SH-SY5Y (cell line): Measurements from ENCODE around the gene CEBPG.

Source experiments
- GATA2 ChIP-seq: IDR thresholded peaks from 2 replicates; pipeline ENCODE4 v1.6.1; 2011; ENCODE audit warnings: mild to moderate bottlenecking, low read depth, low read length
- GATA3 ChIP-seq: IDR thresholded peaks from 2 replicates; pipeline ENCODE4 v1.6.1; 2011; ENCODE audit warnings: low read depth, mild to moderate bottlenecking, low read length, moderate library complexity

Gene CEBPG

DNA sequence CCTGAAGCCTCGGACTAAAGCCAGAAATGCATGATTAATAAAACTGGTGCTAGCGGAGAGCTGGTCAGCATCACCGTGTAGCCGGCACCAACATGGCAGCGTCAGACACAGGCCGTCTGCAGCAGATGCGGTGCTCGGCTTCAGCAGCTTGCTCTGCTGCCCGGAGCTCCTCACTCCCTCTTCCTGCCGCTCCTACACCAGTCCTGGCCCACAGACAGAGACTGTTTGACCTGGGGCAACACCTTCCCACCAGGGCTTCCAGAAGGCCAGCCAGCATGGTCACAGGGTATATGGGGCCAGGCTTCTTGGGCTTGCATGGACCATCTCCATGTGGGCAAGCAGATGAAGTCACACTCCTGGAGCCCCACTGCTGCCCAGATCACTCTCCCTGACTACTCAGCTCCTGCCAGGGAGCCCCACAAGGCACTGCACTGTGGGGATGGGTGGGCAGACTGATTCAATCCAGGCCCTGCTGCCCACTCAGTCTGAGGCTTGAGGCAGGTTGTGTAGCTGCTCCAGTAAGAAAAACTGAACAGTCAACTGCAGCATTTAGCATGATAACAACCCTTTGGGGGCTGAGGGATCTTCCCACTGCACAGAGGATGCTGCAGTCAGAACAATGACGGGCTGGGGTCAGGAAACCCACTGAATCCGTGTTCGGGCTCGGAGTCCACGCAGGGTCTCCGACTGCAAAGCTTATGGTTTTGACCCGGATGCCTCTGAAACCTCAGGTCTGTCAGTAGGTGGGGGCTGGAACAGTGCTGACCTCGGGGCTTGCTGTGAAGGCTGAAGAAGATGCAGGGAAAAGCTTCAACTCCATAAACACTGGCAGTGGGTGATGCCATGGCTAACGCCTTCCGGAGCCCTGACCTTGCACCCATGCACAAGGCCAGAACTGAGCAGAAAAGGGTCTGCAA, 45.6 kb downstream of the CEBPG start:
- TF ChIP-seq GATA2, result no peak

DNA sequence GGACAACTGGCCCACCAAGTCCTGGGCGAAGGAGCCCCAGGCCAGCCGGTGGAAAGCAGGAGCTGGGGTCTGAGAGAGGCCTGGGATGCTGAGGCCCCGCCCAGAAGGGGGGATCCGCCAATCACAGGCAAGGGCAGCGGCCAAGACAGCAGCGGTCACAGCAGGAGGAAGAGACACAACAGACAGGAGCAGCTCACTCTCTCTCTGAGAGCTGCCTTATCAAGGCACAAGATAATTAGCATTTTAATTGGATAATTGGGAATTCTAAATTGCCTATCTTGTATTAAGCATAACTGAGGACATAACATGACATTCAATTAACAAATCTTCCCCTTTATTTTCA, 46.2 kb downstream of the CEBPG start:
- TF ChIP-seq GATA2, result no peak
- no peak for TF ChIP-seq GATA3

DNA sequence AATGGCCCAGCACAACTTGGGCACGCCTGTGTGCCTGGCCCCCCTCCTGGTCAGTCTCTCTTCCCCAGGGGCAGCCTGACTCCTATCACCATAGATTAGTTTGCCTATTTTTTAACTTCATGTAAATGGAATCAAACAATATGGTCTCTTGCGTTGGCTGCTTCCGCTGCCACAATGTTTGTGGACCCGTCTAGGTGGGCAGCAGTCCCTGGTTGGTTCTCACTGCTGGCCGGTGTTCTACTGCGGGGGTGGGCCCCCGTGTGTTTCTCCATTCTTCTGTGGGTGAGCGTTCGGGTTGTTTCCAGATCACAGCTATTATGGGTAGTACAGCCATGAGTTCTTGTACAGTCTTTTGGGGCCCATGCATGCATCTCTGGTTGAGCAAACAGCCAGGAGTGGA, 47.3 kb downstream of the CEBPG start:
- TF ChIP-seq GATA2 (no peak), GATA3 (no peak)

DNA sequence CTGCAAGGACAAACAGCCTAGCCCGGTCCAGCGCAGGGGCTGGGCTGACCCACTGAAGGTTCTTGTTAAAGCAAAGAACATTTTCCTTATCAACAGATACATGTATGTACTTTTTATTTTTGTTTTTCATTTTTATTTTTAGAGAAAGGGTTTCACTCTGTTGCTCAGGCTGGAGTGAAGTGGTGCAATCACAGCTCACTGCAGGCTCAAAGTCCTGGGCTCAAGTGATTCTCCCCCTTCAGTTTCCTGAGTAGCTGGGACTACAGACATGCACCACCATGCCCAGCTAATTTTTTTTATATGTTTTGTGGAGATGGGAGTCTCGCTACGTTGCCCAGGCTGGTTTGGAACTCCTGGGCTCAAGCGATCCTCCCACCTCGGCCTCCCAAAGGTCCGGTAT, 47.9 kb downstream of the CEBPG start:
- TF ChIP-seq GATA3 (no peak), GATA2 (no peak)

DNA sequence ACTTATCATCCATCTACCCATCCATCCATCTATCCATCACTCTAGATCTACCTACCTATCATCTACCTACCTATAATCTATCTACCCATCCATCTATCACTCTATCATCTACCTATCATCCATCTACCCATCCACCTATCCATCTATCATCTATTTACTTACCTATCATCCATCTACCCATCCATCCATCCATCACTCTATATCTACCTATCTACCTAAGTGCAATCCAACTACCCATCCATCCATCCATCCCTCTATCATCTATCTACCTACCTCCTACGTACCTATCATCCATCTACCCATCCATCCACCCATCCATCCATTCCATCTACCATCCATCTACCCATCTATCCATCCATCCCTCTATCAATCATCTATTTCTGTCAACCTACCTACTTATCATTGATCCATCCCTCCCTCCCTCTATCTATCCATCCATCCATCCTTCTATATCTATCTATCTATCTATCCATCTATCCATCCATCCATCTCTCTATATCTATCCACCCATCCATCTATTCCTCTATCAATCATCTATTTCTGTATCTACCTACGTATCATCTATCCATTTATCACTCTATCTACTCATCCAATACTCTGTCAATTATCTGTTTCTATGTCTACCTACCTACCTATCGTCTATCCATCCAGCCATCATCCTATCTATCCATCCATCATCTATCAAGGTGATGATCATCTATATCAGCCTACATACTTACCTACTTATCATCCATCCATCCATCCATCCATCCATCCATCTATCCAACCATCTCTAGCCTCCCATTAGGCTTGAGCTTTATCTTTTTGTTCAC, 49.1 kb downstream of the CEBPG start:
- TF ChIP-seq GATA3, result no peak
- no peak for TF ChIP-seq GATA2

DNA sequence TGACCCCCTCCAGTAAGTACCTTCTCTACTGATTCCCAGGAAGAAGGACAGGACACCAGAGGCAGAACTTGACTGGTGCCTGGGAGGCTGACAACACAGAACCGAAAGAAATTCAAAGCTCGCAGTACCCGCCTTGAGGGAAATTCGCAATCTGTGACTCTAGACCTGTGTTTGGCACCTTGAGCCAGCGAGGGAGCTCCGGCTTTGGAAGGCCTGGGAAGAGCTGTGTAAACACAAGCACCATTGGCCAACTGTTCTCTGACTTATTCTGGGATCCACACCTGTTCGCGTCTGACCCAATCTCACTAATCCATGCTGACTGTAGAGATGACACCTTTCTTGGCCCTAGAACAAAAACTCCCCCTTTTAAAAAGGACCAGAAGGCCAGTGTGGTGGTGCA, 50.7 kb downstream of the CEBPG start:
- TF ChIP-seq GATA3 (no peak), GATA2 (no peak)

DNA sequence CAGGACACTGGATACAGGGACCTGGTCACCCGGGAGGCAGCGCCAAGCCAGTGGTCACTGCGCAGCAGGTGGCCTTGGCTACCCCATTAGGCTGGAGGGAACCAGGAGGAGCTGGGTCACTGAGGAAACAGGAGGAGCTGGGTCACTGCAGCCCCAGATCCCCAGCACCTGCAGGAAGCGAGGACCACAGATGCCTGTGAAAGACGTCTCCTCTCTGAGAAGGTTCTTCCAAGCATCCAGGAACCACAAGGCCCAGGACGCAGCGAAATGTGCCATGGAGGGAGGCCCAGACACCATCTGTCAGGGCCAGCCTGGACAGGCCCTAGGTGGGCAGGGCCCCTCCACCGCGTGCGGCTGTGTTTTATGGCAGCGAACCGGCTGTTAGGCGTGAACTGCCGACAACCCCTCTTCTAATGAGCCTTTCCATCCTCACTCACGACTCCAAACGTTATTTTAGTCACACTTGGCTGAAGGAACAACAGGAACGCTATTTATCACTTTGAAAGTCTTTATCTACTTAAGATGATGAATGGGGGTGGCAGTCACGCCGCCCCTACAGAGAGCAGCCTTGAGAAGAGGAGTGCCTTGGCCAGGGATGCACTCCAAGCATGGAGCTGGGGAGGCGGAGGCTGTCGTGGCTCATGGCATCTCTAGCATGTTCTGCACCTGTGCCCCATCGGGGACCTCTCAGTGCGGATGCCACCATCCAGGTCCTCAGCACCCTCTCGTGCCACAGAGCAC, 53.3 kb downstream of the CEBPG start:
- TF ChIP-seq GATA2, result no peak
- no peak for TF ChIP-seq GATA3

DNA sequence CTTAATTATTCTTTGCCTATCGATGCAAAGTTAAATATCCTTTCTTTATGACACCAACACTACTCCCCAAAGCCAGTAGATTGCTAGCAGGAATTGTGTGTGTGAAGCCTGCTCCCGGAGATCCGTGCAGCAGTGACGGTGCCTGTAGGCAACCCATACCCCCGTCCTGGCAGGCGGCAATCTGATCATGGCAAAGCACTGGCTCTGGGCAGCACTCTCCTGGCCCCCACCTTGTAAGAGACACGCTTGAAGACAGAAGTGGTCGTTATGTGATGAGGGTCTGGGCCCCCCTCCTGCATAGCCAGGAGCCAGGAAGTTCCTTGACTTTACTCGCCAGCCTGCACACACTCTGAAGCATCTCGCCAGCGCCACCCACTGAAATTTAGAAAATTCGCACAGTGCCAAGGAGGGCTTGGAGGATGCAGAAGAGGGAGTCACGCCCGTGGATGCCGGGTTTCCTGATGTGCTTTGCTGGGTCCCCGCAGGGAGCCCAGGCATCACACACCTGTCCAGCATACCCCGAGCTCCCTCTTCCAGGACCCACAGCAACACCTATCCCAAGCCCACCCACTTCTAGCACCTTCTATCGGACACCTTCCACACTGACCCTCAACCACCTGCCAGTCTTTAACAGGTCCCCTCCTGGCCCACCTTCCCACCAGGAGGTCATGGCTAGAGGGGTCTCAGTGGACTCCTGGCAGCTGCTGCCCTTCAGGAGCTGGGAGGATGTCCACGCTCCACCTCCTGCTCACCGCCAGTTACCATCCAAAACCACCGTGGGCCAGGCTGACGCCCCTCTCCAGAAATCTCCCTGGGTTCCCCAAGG, 54.5 kb downstream of the CEBPG start:
- TF ChIP-seq GATA2 (no peak), GATA3 (no peak)

DNA sequence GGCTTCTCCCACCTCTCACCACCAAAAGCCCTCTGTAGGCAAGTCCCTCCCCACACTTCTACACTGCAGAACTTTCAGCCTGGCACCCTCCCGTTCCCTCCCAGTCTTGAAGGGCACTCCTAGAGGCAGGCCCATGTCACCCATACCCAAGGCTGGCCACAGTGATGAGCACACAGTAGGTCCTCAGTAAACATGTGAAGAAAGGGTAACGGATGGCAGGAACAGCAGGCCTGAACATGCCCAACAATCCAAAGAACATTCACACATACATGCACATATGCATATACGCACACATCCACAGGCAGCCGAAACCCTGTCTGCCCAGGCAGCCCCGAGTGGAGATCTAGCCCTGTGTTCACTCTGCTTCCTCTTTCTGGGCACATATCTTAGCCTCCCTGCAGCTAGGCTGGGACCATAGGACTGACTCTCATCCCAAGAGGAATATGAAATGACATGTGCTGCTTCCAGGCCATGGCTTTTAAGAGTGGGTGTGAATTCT, 55.2 kb downstream of the CEBPG start:
- TF ChIP-seq GATA2 (no peak), GATA3 (no peak)

DNA sequence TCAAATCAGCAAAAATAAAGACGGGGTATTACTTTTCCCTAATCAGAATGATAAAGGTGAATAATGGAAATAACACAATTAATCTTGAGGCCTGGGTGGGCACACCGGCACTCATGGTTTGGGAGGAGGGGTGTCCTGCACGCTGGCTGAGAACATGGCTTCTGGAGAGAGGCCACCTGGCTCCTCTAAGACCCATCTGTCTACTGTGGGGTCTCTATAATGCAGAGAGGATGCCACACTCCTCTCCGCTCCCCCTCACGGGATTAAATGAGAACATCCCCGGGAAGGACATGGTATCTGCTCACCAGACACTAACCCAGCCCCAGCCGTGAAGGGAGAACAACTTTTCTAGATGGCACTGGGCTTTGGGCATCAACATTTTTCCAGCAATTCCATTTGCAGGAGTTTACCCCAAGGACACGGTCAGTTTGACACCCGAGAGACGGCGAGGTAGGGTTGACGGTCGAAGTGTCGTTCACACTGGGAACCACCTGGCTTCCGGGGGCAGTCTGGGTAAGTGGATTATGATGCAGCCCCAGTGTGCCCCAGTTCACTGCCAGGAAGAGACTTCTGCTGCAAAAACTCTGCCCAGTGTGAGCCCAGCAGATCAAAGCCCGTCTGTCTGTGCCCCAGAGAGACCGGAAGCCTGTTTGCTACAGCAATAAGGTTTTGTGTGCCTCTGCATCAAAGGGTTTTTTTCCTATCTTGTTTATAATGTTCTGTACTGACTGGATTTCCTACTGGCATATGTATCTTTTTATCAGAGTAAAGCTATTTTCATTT, 56.6 kb downstream of the CEBPG start:
- TF ChIP-seq GATA2, result no peak
- TF ChIP-seq GATA3, result no peak

DNA sequence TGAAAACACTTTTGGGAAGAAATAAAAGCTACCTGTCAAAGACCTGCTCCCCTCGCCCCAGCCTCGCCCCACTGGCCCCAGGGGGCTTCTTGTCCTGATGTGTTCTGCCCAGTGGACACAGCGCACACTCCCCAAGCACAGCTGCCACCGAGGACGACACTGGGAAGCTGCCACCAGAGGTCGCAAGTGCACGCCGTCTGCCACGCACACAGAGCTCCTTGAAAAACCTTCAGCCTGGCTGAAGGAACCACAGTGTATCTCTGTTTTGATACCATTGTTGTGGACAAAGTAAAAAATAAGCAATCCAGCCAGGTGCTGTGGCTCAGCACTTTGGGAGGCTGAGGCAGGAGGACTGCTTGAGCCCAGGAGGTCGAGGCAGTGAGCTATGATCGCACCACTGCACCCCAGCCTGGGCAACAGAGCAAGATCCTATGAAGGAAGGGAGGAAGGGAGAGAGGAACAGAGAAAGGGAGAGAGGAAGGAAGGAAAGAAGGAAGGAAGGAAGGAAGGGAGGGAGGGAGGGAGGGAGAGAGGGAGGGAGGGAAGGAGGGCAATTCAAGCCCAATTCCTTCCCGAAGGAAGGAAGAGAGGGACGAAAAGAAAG, 57.3 kb downstream of the CEBPG start:
- no peak for TF ChIP-seq GATA3
- no peak for TF ChIP-seq GATA2

DNA sequence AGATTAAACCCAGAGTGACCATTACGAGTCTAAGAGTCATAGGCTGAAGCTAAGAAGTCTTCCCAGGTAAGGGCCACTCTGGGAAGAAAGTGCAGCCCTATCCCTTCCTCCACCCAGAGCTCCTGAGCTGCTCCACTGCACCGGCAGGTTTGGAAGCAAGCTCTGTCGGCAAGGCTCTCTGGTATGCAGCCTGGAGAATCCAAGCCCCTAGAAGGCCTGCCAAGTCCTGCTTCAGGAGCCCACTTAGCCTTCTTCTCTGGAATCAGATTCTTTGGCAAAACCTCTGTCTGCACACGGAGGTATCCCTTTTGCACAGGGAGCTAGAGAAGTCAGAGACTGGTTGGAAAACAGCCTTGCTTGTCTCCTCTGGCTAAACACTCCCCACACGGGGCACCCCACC, 58.5 kb downstream of the CEBPG start:
- TF ChIP-seq GATA2 (no peak), GATA3 (no peak)
